ENCODE results near the gene FAM81B.
"Not testable (repeated sequence)": the region's sequence is repeated elsewhere in the genome, so short reads cannot be mapped to it uniquely, and the experiment has no call there.

DNA sequence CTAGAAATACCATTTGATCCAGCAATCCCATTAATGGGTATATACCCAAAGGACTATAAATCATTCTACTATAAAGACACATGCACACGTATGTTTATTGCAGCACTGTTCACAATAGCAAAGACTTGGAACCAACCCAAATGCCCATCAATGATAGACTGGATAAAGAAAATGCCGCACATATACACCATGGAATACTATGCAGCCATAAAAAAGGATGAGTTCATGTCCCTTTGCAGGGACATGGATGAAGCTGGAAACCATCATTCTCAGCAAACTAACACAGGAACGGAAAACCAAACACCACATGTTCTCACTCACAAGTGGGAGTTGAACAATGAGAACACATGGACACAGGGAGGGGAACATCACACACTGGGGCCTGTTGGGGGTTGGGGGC is 799 bp downstream of the FAM81B start:
- TF ChIP-seq, protein P1, sequence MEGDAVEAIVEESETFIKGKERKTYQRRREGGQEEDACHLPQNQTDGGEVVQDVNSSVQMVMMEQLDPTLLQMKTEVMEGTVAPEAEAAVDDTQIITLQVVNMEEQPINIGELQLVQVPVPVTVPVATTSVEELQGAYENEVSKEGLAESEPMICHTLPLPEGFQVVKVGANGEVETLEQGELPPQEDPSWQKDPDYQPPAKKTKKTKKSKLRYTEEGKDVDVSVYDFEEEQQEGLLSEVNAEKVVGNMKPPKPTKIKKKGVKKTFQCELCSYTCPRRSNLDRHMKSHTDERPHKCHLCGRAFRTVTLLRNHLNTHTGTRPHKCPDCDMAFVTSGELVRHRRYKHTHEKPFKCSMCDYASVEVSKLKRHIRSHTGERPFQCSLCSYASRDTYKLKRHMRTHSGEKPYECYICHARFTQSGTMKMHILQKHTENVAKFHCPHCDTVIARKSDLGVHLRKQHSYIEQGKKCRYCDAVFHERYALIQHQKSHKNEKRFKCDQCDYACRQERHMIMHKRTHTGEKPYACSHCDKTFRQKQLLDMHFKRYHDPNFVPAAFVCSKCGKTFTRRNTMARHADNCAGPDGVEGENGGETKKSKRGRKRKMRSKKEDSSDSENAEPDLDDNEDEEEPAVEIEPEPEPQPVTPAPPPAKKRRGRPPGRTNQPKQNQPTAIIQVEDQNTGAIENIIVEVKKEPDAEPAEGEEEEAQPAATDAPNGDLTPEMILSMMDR (optimal IDR thresholded peaks at IDR 0.05 in 1 of 3, IDR thresholded peaks at IDR 0.05 in 1 of 3, conservative IDR thresholded peaks at IDR 0.05 in 1 of 3; ENCODE audit: extremely low read depth in 1 of 3, insufficient read depth in 2 of 3, low read length in 3 of 3), result not testable (repeated sequence)
- TF ChIP-seq EZH2 (IDR thresholded peaks at IDR 0.05; ENCODE audit: low read length), result not testable (repeated sequence)
